Neural progenitor cell (in vitro differentiated cells): ENCODE results near the gene EEF1A1.
"Not testable (repeated sequence)": the region's sequence is repeated elsewhere in the genome, so short reads cannot be mapped to it uniquely, and the experiment has no call there.

ENCODE experiments used
- CTCF ChIP-seq: fragments of 200-600 bp; sonication (generic); IDR thresholded peaks from 2 replicates; pipeline ENCODE4 v1.5.1; 2017; ENCODE audit warnings: antibody characterized with exemption, mild to moderate bottlenecking
- EZH2 ChIP-seq: fragments of 200-600 bp; sonication (generic); IDR thresholded peaks from 2 replicates; pipeline ENCODE4 v1.6.1; 2017; ENCODE audit warnings: antibody characterized with exemption, mild to moderate bottlenecking, moderate library complexity

- not testable (repeated sequence) for TF ChIP-seq CTCF, EZH2
Observed at GRCh38 chr6:73518982-73519881, 1.6 kb downstream of the EEF1A1 start.
